Suprapubic skin (tissue), 4 donors: ENCODE data around the gene ACAD11. TPM values are rescaled to one million over a fixed set of nuclear protein-coding genes. Genes with fewer than 3 reads are reported as not detected.

ENCODE experiments used
- DNase-seq, 2 donors: peaks; one replicate each; pipeline ENCODE4 v3.0.0-alpha.2; 2019; ENCODE audit warnings: low spot score in 2 of 2
- H3K27ac ChIP-seq: fragments of 200-600 bp; sonication (generic); one replicate; pipeline ENCODE4 v1.5.1; 2019
- H3K27me3 ChIP-seq: fragments of 200-600 bp; sonication (generic); one replicate; pipeline ENCODE4 v1.5.1; 2019
- H3K36me3 ChIP-seq: fragments of 200-600 bp; sonication (generic); one replicate; pipeline ENCODE4 v1.5.1; 2019
- H3K4me1 ChIP-seq: fragments of 200-600 bp; sonication (generic); one replicate; pipeline ENCODE4 v1.5.1; 2019
- H3K4me3 ChIP-seq: fragments of 200-600 bp; sonication (generic); one replicate; pipeline ENCODE4 v1.5.1; 2019; ENCODE audit warnings: mild to moderate bottlenecking
- H3K9me3 ChIP-seq: fragments of 200-600 bp; sonication (generic); one replicate; pipeline ENCODE4 v1.5.1; 2019
- CTCF ChIP-seq, 2 donors: fragments of 200-600 bp in 1 of 2; fragments of 450-650 bp in 1 of 2; sonication (generic) in 1 of 2; IDR thresholded peaks; one replicate each; pipeline ENCODE4 v1.5.1; 2016 to 2019; ENCODE audit warnings: antibody characterized with exemption in 2 of 2, mild to moderate bottlenecking in 1 of 2, moderate library complexity in 1 of 2
- EP300 ChIP-seq: sonication (generic); formaldehyde crosslinking; IDR thresholded peaks from one replicate; pipeline ENCODE4 v1.6.1; 2017; ENCODE audit warnings: antibody characterized with exemption
- POLR2A ChIP-seq, 2 donors: fragments of 450-650 bp; IDR thresholded peaks; one replicate each; pipeline ENCODE4 v1.6.1; 2017; ENCODE audit warnings: antibody characterized with exemption in 2 of 2, mild to moderate bottlenecking in 2 of 2, moderate library complexity in 2 of 2
- POLR2AphosphoS5 ChIP-seq, 3 donors: sonication (generic); formaldehyde crosslinking; IDR thresholded peaks; one replicate each; pipeline ENCODE4 v1.6.1; 2017; ENCODE audit warnings: antibody characterized with exemption in 3 of 3
- WGBS: methylation state at CpG from one replicate; pipeline ENCODE4 v1.1.5; 2018; 5-methylcytosine and 5-hydroxymethylcytosine counted together
- total RNA-seq, 4 donors: library from RNA; depleted of rRNA; stranded (reverse); fragments of >200 nt; gene quantifications; one replicate each; pipeline ENCODE4 v1.1.0, GENCODE V29; 2016

ACAD11 gene
- total RNA-seq, 4 donors from 2014 or later: 18.2 to 112 (median 23.3) TPM

DNA sequence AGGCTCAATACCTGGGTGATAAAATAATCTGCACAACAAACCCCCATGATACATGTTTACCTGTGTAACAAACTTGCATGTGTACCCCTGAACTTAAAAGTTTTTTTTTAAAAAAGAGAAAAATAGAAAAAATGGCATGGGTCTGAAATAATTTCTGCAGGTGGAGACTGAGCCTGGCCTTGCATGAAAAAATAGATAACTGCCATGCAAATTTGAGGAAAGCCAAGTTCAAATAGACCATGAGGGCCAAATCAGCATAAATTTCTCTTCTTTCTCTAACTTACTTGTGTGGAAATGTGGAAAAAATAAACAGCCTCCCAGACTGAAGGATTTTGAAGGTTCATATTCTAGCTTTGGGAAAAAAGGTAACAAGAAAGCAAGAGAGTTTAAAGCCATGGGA, 63.3 kb downstream of the ACAD11 start:
- no peaks in the 10 kb centered on the region for H3K9me3 ChIP-seq
- DNase-seq: no peak
- no peak overlapping the region for H3K27ac ChIP-seq
- no peak overlapping the region for H3K4me3 ChIP-seq
- TF ChIP-seq CTCF (IDR thresholded peaks at IDR 0.05): no peak
- TF ChIP-seq EP300: no peak
- no peak for TF ChIP-seq POLR2A (IDR thresholded peaks at IDR 0.05)
- TF ChIP-seq POLR2AphosphoS5 (IDR thresholded peaks at IDR 0.05): no peak
- no peaks in the 10 kb centered on the region for H3K36me3 ChIP-seq
- no peaks in the 10 kb centered on the region for H3K27me3 ChIP-seq
- H3K4me1 ChIP-seq: peaks cover 24% of the 10 kb centered on the region

DNA sequence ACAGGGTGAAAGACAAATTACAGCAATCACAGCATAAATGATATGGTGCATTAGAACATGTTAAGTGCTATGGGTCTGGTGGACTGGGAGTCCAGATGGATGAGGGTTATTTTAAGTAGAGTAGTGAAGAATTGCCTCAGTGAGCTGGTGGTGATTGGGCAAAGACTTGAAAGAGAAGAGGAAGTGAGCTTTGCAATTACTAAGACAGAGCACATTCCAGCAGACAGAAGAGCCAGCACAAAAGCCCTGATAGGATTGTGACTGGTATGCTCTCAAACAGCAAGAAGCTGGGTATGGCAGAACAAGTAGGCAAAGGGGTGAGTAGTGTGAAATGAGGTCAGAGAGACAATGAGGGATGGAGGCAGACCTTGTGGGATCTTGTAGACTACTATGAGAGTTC, 64.6 kb downstream of the ACAD11 start:
- no peaks in the 10 kb centered on the region for H3K9me3 ChIP-seq
- no peaks in the 10 kb centered on the region for H3K27me3 ChIP-seq
- no peaks in the 10 kb centered on the region for H3K36me3 ChIP-seq
- H3K27ac ChIP-seq: no peak overlapping the region
- DNase-seq: no peak
- no peak for TF ChIP-seq CTCF (IDR thresholded peaks at IDR 0.05)
- no peak for TF ChIP-seq POLR2A (IDR thresholded peaks at IDR 0.05)
- no peak for TF ChIP-seq EP300
- no peak for TF ChIP-seq POLR2AphosphoS5 (IDR thresholded peaks at IDR 0.05)
- H3K4me1 ChIP-seq: peaks cover 24% of the 10 kb centered on the region
- no peak overlapping the region for H3K4me3 ChIP-seq

DNA sequence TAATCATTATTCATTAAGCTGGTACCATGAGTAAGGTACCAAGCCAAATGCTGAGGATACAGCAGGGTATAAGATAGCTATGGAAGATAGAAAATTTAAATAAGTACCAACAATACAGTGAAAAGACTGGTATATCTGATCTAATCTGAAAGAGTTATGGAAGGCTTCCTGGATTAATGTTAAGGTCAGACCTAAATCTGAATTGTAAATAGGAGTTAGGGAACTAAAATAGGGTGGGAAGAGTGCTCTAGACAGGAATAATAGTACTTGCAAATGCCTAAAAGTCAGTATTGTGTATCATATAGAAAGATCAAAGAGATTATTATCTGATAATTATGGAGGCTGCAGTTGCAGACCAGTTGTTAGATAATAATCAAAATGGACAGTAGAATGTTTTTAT, 65.1 kb downstream of the ACAD11 start:
- Histone ChIP-seq H3K9me3 (no peaks in the 10 kb centered on the region), H3K27ac (no peak overlapping the region), H3K36me3 (no peaks in the 10 kb centered on the region), H3K27me3 (no peaks in the 10 kb centered on the region), H3K4me1 (peaks cover 24% of the 10 kb centered on the region), H3K4me3 (no peak overlapping the region)
- no peak for TF ChIP-seq EP300
- TF ChIP-seq CTCF (IDR thresholded peaks at IDR 0.05): no peak
- TF ChIP-seq POLR2AphosphoS5 (IDR thresholded peaks at IDR 0.05): no peak
- no peak for TF ChIP-seq POLR2A (IDR thresholded peaks at IDR 0.05)
- no peak for DNase-seq

DNA sequence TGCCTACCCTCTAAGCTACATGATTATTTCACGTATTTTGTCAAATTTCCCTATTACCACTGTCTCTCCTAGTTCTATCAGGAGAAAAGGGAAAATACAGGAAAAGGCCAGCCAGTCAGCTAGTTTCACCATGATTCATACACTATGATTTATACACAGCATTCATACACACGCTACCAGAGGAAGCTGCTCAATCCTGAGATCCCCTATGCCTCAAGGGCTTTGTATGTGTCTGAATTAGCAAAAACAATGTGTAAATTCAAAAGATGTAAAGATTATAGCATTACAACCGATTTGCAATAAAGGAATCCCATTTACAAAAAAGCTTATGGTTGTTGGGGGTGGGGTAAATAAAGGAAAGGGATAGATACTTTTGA, 65.7 kb downstream of the ACAD11 start:
- Histone ChIP-seq H3K27me3 (no peaks in the 10 kb centered on the region), H3K4me3 (no peak overlapping the region), H3K9me3 (no peaks in the 10 kb centered on the region), H3K4me1 (peaks cover 24% of the 10 kb centered on the region), H3K36me3 (peaks cover 3% of the 10 kb centered on the region), H3K27ac (peak overlapping the region; percentile 5)
- TF ChIP-seq POLR2AphosphoS5 (IDR thresholded peaks at IDR 0.05) (no peak), EP300 (no peak)
- DNase-seq: no peak
- 28% methylated on average over 3 of the region's 3 CpGs for WGBS

- no peaks in the 10 kb centered on the region for H3K9me3 ChIP-seq
- 33% methylated on average over 1 of the region's 1 CpG for WGBS
- no peak for DNase-seq
- H3K4me1 ChIP-seq: peaks cover 21% of the 10 kb centered on the region
- H3K27ac ChIP-seq: peak overlapping the region; percentile 5
- TF ChIP-seq POLR2AphosphoS5 (IDR thresholded peaks at IDR 0.05): no peak
- TF ChIP-seq CTCF (IDR thresholded peaks at IDR 0.05): no peak
- TF ChIP-seq EP300: no peak
- no peak for TF ChIP-seq POLR2A (IDR thresholded peaks at IDR 0.05)
- H3K27me3 ChIP-seq: no peaks in the 10 kb centered on the region
- peaks cover 3% of the 10 kb centered on the region for H3K36me3 ChIP-seq
- no peak overlapping the region for H3K4me3 ChIP-seq
Observed at GRCh38 chr3:132593241-132593946, 66.2 kb downstream of the ACAD11 start.

- TF ChIP-seq POLR2AphosphoS5 (IDR thresholded peaks at IDR 0.05) (no peak), EP300 (no peak), POLR2A (IDR thresholded peaks at IDR 0.05) (no peak), CTCF (IDR thresholded peaks at IDR 0.05) (no peak)
- no peaks in the 10 kb centered on the region for H3K9me3 ChIP-seq
- DNase-seq: no peak
Observed at GRCh38 chr3:132592216-132592615, 67.4 kb downstream of the ACAD11 start.

More at GRCh38 chr3:132592216-132592615, 67.4 kb downstream of the ACAD11 start:
- Histone ChIP-seq H3K4me3 (no peak overlapping the region), H3K27ac (no peak overlapping the region), H3K36me3 (peaks cover 3% of the 10 kb centered on the region), H3K27me3 (no peaks in the 10 kb centered on the region), H3K4me1 (peaks cover 18% of the 10 kb centered on the region)
